ENCODE measurements around the gene RAD18. TPM values are rescaled to one million over a fixed set of nuclear protein-coding genes. Genes with fewer than 3 reads are reported as not detected.

Gene RAD18
- total RNA-seq, 4 donors from 2014 or later, result 3.5 to 11.7 (median 10.7) TPM

- no peak overlapping the region for H3K27ac ChIP-seq
- DNase-seq (ENCODE audit: low spot score in 2 of 2), result no peak
These were observed 32.9 kb upstream of the RAD18 start for GRCh38 chr3:8996216-8996615.

GRCh38 chr3:8994226-8994625 is 31.0 kb upstream of the RAD18 start:
- TF ChIP-seq CTCF (IDR thresholded peaks at IDR 0.05), result no peak
- no peak for TF ChIP-seq POLR2A (IDR thresholded peaks at IDR 0.05)
- no peak for TF ChIP-seq EP300 (IDR thresholded peaks at IDR 0.05)
- 92 to 93% methylated on average over 15 of the region's 15 CpGs for WGBS, 2 donors
- no peaks in the 10 kb centered on the region for H3K9me3 ChIP-seq

More at GRCh38 chr3:8996216-8996615, 32.9 kb upstream of the RAD18 start:
- peaks cover 0 to 18% (median 0%) of the 10 kb centered on the region in 3 donors for H3K36me3 ChIP-seq
- WGBS, 2 donors, result 81 to 84% methylated on average over 2 of the region's 2 CpGs
- no peak for TF ChIP-seq EP300 (IDR thresholded peaks at IDR 0.05)
- TF ChIP-seq CTCF (IDR thresholded peaks at IDR 0.05), result no peak
- TF ChIP-seq POLR2A (IDR thresholded peaks at IDR 0.05), result no peak
- peaks cover 0 to 12% (median 2%) of the 10 kb centered on the region in 4 donors for H3K4me1 ChIP-seq
- no peak overlapping the region for H3K4me3 ChIP-seq
- no peaks in the 10 kb centered on the region for H3K9me3 ChIP-seq
- H3K27me3 ChIP-seq, result no peaks in the 10 kb centered on the region

GRCh38 chr3:8993331-8993730 is 30.1 kb upstream of the RAD18 start:
- DNase-seq (ENCODE audit: low spot score in 2 of 2), result no peak
- Histone ChIP-seq H3K4me1 (peaks cover 0 to 15% (median 2%) of the 10 kb centered on the region in 4 donors), H3K27me3 (no peaks in the 10 kb centered on the region), H3K36me3 (peaks cover 0 to 29% (median 0%) of the 10 kb centered on the region in 3 donors), H3K4me3 (no peak overlapping the region), H3K9me3 (no peaks in the 10 kb centered on the region), H3K27ac (no peak overlapping the region)
- TF ChIP-seq EP300 (IDR thresholded peaks at IDR 0.05) (no peak), POLR2A (IDR thresholded peaks at IDR 0.05) (no peak), CTCF (IDR thresholded peaks at IDR 0.05) (no peak)
- WGBS, 2 donors, result 80 to 84% methylated on average over 5 of the region's 5 CpGs

More at GRCh38 chr3:8994226-8994625, 31.0 kb upstream of the RAD18 start:
- no peak overlapping the region for H3K4me3 ChIP-seq
- no peak for DNase-seq (ENCODE audit: low spot score in 2 of 2)
- H3K4me1 ChIP-seq, result peaks cover 0 to 12% (median 2%) of the 10 kb centered on the region in 4 donors
- H3K36me3 ChIP-seq, result peaks cover 0 to 29% (median 0%) of the 10 kb centered on the region in 3 donors
- H3K27ac ChIP-seq, result no peak overlapping the region
- no peaks in the 10 kb centered on the region for H3K27me3 ChIP-seq

GRCh38 chr3:8992854-8993253 is 29.6 kb upstream of the RAD18 start:
- no peaks in the 10 kb centered on the region for H3K27me3 ChIP-seq

More at GRCh38 chr3:8992854-8993253, 29.6 kb upstream of the RAD18 start:
- Histone ChIP-seq H3K4me1 (peaks cover 0 to 20% (median 2%) of the 10 kb centered on the region in 4 donors), H3K9me3 (no peaks in the 10 kb centered on the region), H3K27ac (no peak overlapping the region), H3K4me3 (no peak overlapping the region), H3K36me3 (peaks cover 0 to 29% (median 0%) of the 10 kb centered on the region in 3 donors)
- WGBS, 2 donors, result 77 to 83% methylated on average over 11 of the region's 11 CpGs
- TF ChIP-seq CTCF (IDR thresholded peaks at IDR 0.05) (no peak), POLR2A (IDR thresholded peaks at IDR 0.05) (no peak), EP300 (IDR thresholded peaks at IDR 0.05) (no peak)
- DNase-seq (ENCODE audit: low spot score in 2 of 2), result no peak
